CD4-positive, alpha-beta T cell treated with Interleukin-6 for 4 hours (primary cell): ENCODE results near the gene RPS27A.
"Not testable (repeated sequence)": the region's sequence is repeated elsewhere in the genome, so short reads cannot be mapped to it uniquely, and the experiment has no call there.

Experiments used
- DNase-seq: peaks from one replicate; pipeline ENCODE4 v3.0.0-alpha.2; 2020; ENCODE audit warnings: mixed read lengths

Gene RPS27A

GRCh38 chr2:55232084-55232862 lies at the start of gene RPS27A, which contains the start of gene CLHC1:
TSS of gene RPS27A (plus strand) at chr2:55232688. CDS start at chr2:55232825, 137 bp downstream.
TSS of gene CLHC1 (minus strand) at chr2:55232293. CDS start at chr2:55222411, 9,882 bp downstream.
- DNase-seq: peak; percentile 94

DNA sequence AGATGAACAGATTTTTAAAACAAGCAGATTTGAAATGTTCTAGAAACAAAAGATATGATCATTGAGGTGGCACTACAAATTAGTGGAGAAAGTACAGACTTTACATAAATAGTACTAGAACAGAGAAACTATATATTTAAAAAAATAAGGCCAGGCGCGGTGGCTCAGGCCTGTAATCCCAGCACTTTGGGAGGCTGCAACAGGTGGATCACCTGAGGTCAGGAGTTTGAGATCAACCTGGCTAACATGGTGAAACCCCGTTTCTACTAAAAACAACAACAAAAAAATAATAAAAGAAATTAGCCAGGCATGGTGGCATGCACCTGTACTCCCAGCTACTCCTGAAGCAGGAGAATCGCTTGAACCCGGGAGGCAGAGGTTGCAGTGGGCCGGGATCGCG lies 45.7 kb upstream of the RPS27A start:
- DNase-seq: not testable (repeated sequence)

DNA sequence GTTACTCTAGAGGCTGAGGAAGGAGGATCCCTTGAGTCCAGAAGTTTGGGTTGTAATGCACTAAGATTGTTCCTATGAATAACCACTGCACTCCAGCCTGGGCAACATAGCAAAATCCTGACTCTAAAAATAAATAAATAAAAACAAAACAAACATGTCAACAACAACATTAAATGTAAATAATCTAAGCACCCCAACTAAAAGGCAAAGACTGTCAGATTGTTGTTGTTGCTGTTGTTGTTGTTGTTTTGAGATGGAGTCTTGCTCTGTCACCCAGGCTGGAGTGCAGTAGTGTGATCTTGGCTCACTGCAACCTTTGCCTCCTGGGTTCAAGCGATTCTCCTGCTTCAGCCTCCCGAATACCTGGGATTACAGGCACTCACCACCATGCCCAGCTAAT lies 40.6 kb upstream of the RPS27A start:
- not testable (repeated sequence) for DNase-seq

- no peak for DNase-seq
Measured at GRCh38 chr2:55196526-55196925, 36.0 kb upstream of the RPS27A start.

DNA sequence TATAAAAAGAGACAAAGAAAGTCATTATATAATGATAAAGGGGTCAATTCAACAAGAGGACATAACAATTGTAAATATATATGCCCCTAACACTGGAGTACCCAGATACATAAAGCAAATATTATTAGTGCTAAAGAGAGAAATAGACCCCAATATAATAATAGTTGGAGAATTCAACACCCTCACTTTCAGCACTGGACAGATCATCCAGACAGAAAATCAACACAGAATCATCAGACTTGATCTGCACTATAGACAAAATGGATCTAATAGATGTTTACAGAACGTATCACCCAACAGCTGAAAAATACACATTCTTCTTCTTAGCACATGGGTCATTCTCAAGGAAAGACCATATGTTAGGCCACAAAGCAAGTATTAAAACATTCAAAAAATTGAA lies 32.1 kb upstream of the RPS27A start:
- no peak for DNase-seq

DNA sequence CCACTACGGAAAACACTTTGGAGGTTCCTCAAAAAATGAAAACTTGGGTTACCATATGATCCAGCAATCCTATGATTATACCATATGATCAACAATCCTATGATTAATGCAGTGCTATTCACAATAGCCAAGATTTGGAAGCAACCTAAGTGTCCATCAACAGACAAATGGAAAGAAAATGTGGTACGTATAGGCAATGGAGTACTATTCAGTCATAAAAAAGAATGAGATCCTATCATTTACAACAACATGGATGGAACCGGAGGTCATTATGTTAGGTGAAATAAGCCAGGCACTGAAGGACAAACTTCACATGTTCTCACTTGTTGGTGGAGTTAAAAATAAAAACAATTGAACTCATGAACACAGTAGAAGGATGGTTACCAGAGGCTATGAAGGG lies 28.0 kb upstream of the RPS27A start:
- DNase-seq: no peak

- no peak for DNase-seq
Measured at GRCh38 chr2:55204950-55205349, 27.5 kb upstream of the RPS27A start.

- DNase-seq: no peak
Measured at GRCh38 chr2:55213822-55214221, 18.7 kb upstream of the RPS27A start.

GRCh38 chr2:55223958-55224760 lies 8.3 kb upstream of the RPS27A start:
- peak; percentile 6 for DNase-seq

GRCh38 chr2:55224761-55225261 lies 7.7 kb upstream of the RPS27A start:
- DNase-seq: no peak

DNA sequence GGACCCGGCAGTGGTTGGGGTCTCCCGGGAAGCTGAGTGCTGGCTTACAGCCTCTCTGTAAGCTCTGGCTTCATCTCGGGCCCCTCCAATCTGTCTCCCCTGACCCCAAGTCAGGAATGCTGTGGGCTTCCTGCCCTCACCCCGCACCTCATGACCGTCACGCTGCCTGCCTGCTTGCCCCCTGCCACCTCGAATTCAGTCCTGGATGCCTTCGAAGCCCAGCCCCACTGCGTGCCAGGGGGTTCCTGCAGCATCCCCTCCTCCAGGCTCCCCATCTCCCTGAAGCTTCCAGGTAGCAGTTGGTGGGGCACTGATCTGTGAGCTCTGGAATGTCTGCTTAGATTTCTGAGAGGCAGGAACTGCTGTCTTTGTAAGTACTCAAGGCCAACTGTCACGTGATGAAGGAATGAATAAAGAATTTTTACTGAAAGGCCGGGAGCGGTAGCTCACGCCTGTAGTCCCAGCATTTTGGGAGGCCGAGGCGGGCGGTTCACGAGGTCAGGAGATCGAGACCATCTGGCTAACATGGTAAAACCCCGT lies 6.9 kb upstream of the RPS27A start:
- DNase-seq: no peak

DNA sequence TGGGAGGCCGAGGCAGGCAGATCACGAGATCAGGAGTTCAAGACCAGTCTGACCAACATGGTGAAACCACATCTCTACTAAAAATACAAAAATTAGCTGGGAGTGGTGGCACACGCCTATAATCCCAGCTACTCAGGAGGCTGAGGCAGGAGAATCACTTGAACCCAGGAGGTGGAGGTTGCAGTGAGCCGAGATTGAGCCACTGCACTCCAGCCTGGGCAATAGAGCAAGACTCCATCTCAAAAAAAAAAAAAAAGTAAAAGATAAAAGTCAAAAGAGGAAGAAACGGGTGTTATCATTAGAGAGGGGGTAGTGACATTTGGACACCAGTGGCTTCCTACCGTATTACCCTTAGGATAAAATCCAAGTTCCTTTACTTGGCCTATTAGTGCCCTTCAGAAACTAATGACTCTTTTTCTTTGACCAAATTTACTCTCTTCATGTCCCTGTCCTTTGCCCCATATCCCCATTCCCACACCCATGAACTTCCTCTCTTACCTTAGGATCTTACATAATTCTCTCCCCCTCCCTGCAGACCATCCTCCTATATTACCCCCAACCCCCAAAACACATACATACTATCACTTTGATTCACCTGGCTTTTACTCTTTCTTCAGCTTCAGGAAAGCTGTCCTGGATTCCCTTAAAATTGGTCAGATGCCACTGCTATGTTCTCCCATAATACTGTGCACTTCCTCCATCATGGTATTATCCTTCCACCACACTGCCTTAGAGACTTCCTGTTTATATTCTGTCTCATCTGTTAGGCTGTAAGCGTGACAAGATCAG lies 4.9 kb upstream of the RPS27A start:
- not testable (repeated sequence) for DNase-seq

GRCh38 chr2:55228226-55228563 lies 4.3 kb upstream of the RPS27A start:
- DNase-seq: no peak

- DNase-seq: no peak
Measured at GRCh38 chr2:55229221-55229620, 3.3 kb upstream of the RPS27A start.

DNA sequence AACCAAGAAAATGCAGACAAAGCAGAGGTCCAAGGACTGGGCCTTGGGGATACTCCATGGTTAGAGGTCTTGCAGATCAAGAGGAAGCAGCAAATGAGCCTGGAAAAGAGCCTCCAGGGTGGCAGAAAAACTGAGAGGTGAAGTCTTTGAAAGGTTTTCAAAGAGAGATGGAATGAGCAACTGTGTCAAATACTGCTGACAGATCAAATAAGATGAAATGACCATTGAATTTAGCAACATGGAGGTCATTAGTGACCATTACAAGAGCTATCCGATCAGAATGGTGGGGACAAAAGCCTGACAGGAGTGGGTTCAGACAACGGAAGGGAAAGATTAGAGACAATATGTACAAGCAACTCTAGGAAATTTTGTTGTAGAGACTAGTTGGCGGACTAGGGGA lies 1.9 kb upstream of the RPS27A start:
- DNase-seq: no peak

GRCh38 chr2:55231546-55232083 lies 873 bp upstream of the RPS27A start:
- DNase-seq: no peak

DNA sequence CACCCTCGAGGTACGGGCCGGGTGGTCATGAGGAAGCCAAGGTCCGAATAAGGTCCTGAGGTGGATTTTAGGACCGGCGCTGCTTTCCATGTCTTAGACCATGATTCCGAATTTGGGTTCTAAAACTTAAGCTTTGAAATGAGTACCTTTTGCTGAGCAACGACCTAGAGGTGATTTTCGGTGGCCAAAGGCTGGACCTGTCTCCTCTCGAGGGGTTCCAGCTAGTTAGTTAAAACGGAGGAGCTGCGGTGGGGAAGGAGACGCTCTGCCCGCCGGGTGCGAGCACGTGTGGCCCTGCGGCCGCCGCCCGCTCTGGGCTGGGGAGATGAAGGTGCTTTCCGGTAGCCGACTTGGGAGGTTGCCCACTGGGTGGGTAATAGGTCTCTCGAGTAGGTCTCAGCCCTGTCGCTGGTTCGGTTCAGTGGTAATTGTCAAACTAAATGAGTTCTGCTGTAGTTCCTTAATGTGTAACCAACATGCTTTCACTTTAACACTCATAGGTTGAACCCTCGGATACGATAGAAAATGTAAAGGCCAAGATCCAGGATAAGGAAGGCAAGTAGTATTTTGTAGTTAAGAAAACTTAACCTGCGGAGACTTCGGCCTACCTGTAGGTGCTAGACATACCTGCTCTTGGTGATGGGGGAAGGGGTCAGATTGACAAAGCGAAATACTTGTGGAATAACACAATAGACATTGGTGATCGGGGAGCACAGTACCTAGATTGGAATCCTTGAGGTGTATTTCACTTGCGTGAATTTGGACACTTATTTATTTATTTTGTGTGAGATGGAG lies 572 bp downstream of the RPS27A start:
- peak; percentile 48 for DNase-seq

DNA sequence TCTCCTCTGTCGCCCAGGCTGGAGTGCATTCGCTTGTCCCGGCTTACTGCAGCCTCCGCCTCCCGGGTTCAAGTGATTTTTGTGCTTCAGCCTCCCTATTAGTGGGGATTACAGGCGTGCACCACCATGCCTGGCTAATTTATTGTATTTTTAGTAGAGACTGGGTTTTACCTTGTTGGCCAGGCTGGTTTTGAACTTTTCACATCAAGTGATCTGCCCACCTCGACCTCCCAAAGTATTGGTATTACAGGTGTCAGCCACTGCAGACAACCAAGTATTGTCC lies 1.1 kb downstream of the RPS27A start:
- no peak for DNase-seq

GRCh38 chr2:55235724-55236538 lies 3.4 kb downstream of the RPS27A start:
- no peak for DNase-seq

DNA sequence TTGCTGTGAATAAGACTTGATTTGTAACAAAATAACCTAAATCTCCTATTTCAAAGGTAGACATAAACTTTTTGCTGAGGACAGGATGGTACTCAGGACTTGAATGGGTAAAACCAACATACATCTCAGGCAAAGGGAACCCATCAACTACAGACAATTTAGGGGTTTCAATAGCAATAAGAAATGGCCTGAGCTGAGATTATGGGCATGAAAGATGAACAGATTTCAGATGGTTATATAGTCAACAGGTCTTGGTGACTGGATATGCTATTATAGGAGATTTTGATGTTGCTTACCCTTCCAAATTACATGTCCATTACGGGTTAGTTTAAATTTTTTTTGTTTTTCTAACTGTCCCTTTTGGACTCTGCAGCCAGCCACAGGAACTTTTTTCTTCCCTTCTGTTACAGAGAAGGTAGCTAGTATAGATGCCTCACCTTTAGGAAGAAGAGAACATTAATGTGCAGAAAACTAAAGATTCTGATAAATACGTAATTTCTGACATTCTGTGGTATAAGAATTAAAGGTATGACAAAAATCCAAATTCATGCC lies 4.6 kb downstream of the RPS27A start:
- DNase-seq: no peak
